Ectodermal cell (in vitro differentiated cells): ENCODE measurements around the gene CMTM5.
"Not testable (repeated sequence)": the region's sequence is repeated elsewhere in the genome, so short reads cannot be mapped to it uniquely, and the experiment has no call there.

ENCODE experiments used
- H3K27ac ChIP-seq: 2 replicates; pipeline ENCODE4 v1.7.0; 2013; ENCODE audit warnings: mild to moderate bottlenecking, low read depth, low read length; ENCODE audit not compliant: insufficient read depth, poor library complexity, severe bottlenecking
- H3K27me3 ChIP-seq: 2 replicates; pipeline ENCODE4 v1.7.0; 2013; ENCODE audit warnings: mild to moderate bottlenecking, low read length; ENCODE audit not compliant: insufficient read depth, control insufficient read depth, poor library complexity, severe bottlenecking
- H3K36me3 ChIP-seq: one replicate; pipeline ENCODE4 v1.7.0; 2013; ENCODE audit warnings: low read length; ENCODE audit not compliant: control insufficient read depth, insufficient read depth
- H3K4me1 ChIP-seq: one replicate; pipeline ENCODE4 v1.7.0; 2013; ENCODE audit warnings: low read length; ENCODE audit not compliant: control insufficient read depth, insufficient read depth
- H3K4me3 ChIP-seq: 2 replicates; pipeline ENCODE4 v1.7.0; 2013; ENCODE audit warnings: low read depth, low read length, control low read depth; ENCODE audit not compliant: insufficient read depth
- H3K9me3 ChIP-seq: 2 replicates; pipeline ENCODE4 v1.7.0; 2013; ENCODE audit warnings: mild to moderate bottlenecking, low read length, moderate library complexity; ENCODE audit not compliant: control insufficient read depth
- WGBS, 2 experiments: methylation state at CpG; one replicate each; pipeline ENCODE4 v1.1.7; 2013; ENCODE audit warnings: missing lambda C conversion rate in 2 of 2; 5-methylcytosine and 5-hydroxymethylcytosine counted together

Gene CMTM5

GRCh38 chr14:23385244-23385641 is 8.4 kb downstream of the CMTM5 start:
- no peaks in the 10 kb centered on the region for H3K4me1 ChIP-seq
- no peak overlapping the region for H3K4me3 ChIP-seq
- no peaks in the 10 kb centered on the region for H3K27me3 ChIP-seq
- no peaks in the 10 kb centered on the region for H3K9me3 ChIP-seq
- H3K36me3 ChIP-seq, result no peaks in the 10 kb centered on the region
- 94 to 97% methylated on average over 2 of the region's 2 CpGs for WGBS, 2 experiments
- H3K27ac ChIP-seq, result no peak overlapping the region

GRCh38 chr14:23385642-23386265 is 8.9 kb downstream of the CMTM5 start:
- 91 to 94% methylated on average over 18 of the region's 18 CpGs for WGBS, 2 experiments
- Histone ChIP-seq H3K27ac (no peak overlapping the region), H3K4me3 (no peak overlapping the region), H3K27me3 (no peaks in the 10 kb centered on the region), H3K9me3 (no peaks in the 10 kb centered on the region), H3K36me3 (no peaks in the 10 kb centered on the region), H3K4me1 (no peaks in the 10 kb centered on the region)

DNA sequence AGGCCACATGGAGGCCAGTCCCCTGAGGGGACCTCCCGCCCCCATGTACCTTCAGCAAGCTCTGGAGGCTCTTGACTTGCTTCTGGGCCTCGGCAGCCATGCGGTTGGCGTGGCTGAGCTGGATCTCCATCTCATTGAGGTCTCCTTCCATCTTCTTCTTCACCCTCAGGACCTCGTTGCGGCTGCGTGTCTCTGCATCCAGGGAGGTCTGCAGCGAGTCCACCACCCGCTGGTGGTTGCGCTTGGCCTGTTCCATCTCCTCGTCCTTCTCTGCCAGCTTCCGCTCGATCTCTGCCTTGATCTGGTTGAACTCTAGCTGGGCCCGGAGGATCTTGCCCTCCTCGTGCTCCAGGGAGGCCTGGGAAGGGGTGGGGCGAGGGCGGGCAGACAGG is 9.4 kb downstream of the CMTM5 start:
- not testable (repeated sequence) for H3K4me1 ChIP-seq, H3K9me3 ChIP-seq, H3K27ac ChIP-seq, H3K4me3 ChIP-seq, H3K27me3 ChIP-seq, H3K36me3 ChIP-seq
- WGBS, 2 experiments, result 93 to 96% methylated on average over 17 of the region's 17 CpGs

DNA sequence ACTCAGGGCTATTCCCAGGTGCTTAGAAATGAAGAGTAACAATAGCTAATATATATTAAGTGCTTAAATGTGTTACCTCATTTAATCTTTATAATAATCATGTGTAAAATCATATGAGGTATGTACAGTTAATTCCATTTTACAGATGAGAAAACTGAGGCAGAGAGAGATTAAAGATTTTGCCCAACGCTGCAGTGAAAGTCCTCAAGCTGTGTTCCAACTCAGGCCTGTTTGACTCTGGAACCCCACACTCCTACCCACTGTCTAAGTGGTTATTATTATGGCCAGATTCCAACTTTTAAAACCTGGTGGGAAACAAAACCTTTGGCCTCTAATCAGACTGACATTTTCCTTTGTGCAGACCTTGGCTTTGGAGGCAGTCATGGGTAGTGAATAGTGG is 10.2 kb downstream of the CMTM5 start:
- H3K27ac ChIP-seq, result no peak overlapping the region
- no peaks in the 10 kb centered on the region for H3K4me1 ChIP-seq
- no peaks in the 10 kb centered on the region for H3K27me3 ChIP-seq
- no peaks in the 10 kb centered on the region for H3K36me3 ChIP-seq
- no peak overlapping the region for H3K4me3 ChIP-seq
- H3K9me3 ChIP-seq, result no peaks in the 10 kb centered on the region
- 96 to 100% methylated on average over 1 of the region's 1 CpG for WGBS, 2 experiments

GRCh38 chr14:23387916-23388882 is 11.4 kb downstream of the CMTM5 start:
- Histone ChIP-seq H3K4me3 (no peak overlapping the region), H3K27ac (no peak overlapping the region), H3K4me1 (no peaks in the 10 kb centered on the region), H3K36me3 (no peaks in the 10 kb centered on the region), H3K9me3 (no peaks in the 10 kb centered on the region), H3K27me3 (no peaks in the 10 kb centered on the region)
- WGBS, 2 experiments, result 94 to 95% methylated on average over 26 of the region's 26 CpGs

- H3K27me3 ChIP-seq, result no peaks in the 10 kb centered on the region
- H3K36me3 ChIP-seq, result no peaks in the 10 kb centered on the region
- H3K4me1 ChIP-seq, result no peaks in the 10 kb centered on the region
- no peak overlapping the region for H3K27ac ChIP-seq
- no peaks in the 10 kb centered on the region for H3K9me3 ChIP-seq
- H3K4me3 ChIP-seq, result no peak overlapping the region
- 83 to 86% methylated on average over 8 of the region's 8 CpGs for WGBS, 2 experiments
Measured at GRCh38 chr14:23388996-23389395, 12.2 kb downstream of the CMTM5 start.

GRCh38 chr14:23389396-23389795 is 12.6 kb downstream of the CMTM5 start:
- H3K36me3 ChIP-seq, result no peaks in the 10 kb centered on the region
- WGBS, 2 experiments, result 91% methylated on average over 12 of the region's 12 CpGs
- no peaks in the 10 kb centered on the region for H3K9me3 ChIP-seq
- no peak overlapping the region for H3K27ac ChIP-seq
- no peak overlapping the region for H3K4me3 ChIP-seq
- H3K27me3 ChIP-seq, result no peaks in the 10 kb centered on the region
- H3K4me1 ChIP-seq, result no peaks in the 10 kb centered on the region

GRCh38 chr14:23389871-23390270 is 13.0 kb downstream of the CMTM5 start:
- not testable (repeated sequence) for H3K4me1 ChIP-seq, H3K9me3 ChIP-seq, H3K4me3 ChIP-seq, H3K27me3 ChIP-seq, H3K27ac ChIP-seq, H3K36me3 ChIP-seq
- 90 to 94% methylated on average over 3 of the region's 19 CpGs for WGBS, 2 experiments

DNA sequence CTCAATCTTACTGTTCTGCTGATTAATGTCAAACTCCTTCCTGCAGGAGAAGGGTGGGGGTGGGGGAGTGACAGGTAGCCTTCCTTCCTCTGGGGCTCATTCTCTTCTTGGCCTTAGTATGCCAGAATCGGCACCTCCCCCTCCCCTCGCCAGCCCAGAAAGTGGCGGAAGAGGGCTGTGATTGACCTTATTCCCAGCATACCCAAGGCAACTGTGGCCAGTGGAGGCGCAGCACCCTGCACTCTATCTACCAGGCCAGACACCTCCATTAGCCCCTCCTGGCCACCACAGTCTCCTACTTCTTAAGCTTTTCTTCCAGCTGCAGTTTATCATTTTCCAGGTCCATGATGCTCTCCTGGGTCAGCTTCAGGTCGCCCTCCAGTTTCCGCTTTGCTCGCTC is 15.8 kb downstream of the CMTM5 start:
- H3K36me3 ChIP-seq, result no peaks in the 10 kb centered on the region
- no peak overlapping the region for H3K27ac ChIP-seq
- H3K4me1 ChIP-seq, result no peaks in the 10 kb centered on the region
- no peak overlapping the region for H3K4me3 ChIP-seq
- no peaks in the 10 kb centered on the region for H3K9me3 ChIP-seq
- no peaks in the 10 kb centered on the region for H3K27me3 ChIP-seq
- 87 to 91% methylated on average over 7 of the region's 7 CpGs for WGBS, 2 experiments

GRCh38 chr14:23396126-23396525 is 19.3 kb downstream of the CMTM5 start:
- no peaks in the 10 kb centered on the region for H3K9me3 ChIP-seq
- H3K4me1 ChIP-seq, result no peaks in the 10 kb centered on the region
- H3K4me3 ChIP-seq, result no peak overlapping the region
- no peaks in the 10 kb centered on the region for H3K27me3 ChIP-seq
- no peaks in the 10 kb centered on the region for H3K36me3 ChIP-seq
- WGBS, 2 experiments, result 93% methylated on average over 10 of the region's 10 CpGs
- H3K27ac ChIP-seq, result no peak overlapping the region
